Tibial artery (tissue), 4 donors: Measurements from ENCODE around the gene RNF208.

Experiments
- DNase-seq, 2 donors: peaks; one replicate each; pipeline ENCODE4 v3.0.0-alpha.2; 2019
- H3K27ac ChIP-seq, 2 donors: fragments of 200-600 bp; sonication (generic) in 1 of 2; 1 replicate in 1 of 2; 2 replicates in 1 of 2; pipeline ENCODE4 v1.5.1; 2018 to 2019; ENCODE audit warnings: mild to moderate bottlenecking in 1 of 2
- H3K27me3 ChIP-seq, 2 donors: fragments of 200-600 bp; sonication (generic) in 1 of 2; one replicate each; pipeline versions ENCODE4 v1.5.1 to v1.6.0; 2016 to 2019
- H3K36me3 ChIP-seq, 3 donors: fragments of 200-600 bp; sonication (generic) in 2 of 3; one replicate each; pipeline ENCODE4 v1.5.1; 2016 to 2019; ENCODE audit warnings: mild to moderate bottlenecking in 2 of 3
- H3K4me1 ChIP-seq, 4 donors: fragments of 200-600 bp; sonication (generic) in 2 of 4; 1 replicate in 3 of 4; 2 replicates in 1 of 4; pipeline ENCODE4 v1.5.1; 2016 to 2019
- H3K4me3 ChIP-seq, 2 donors: fragments of 200-600 bp; sonication (generic) in 1 of 2; 1 replicate in 1 of 2; 2 replicates in 1 of 2; pipeline ENCODE4 v1.5.1; 2018 to 2019; ENCODE audit warnings: mild to moderate bottlenecking in 2 of 2
- H3K9me3 ChIP-seq, 3 donors: fragments of 200-600 bp; sonication (generic) in 1 of 3; one replicate each; pipeline ENCODE4 v1.5.1; 2016 to 2019
- CTCF ChIP-seq, 2 experiments: fragments of 200-600 bp in 1 of 2; fragments of 450-650 bp in 1 of 2; IDR thresholded peaks; one replicate each; pipeline ENCODE4 v1.5.1; 2017 to 2019; ENCODE audit warnings: antibody characterized with exemption in 2 of 2, mild to moderate bottlenecking in 1 of 2, moderate library complexity in 1 of 2
- intact Hi-C: fragments of 100-400 bp; cut with DNase I; formaldehyde crosslinking; loops from one replicate; pipeline ENCODE4 v1.15.0; 2023; ENCODE audit warnings: low total_unique reads

RNF208 gene

GRCh38 chr9:137188490-137189296, 33.3 kb downstream of the RNF208 start, which contains the start of the genes ANAPC2 and SSNA1:
ANAPC2 (minus strand) TSS chr9:137188560; CDS start chr9:137188532, 28 bp downstream.
SSNA1 (plus strand) TSS chr9:137188676; CDS start chr9:137188727, 51 bp downstream.
- peak; percentile 88 to 94 for DNase-seq
- peaks cover 16 to 52% (median 40%) of the 10 kb centered on the region in 4 donors for H3K4me1 ChIP-seq
- H3K27me3 ChIP-seq, result no peaks in the 10 kb centered on the region
- H3K27ac ChIP-seq, result peak within 1 kb of the TSS; percentile 84 to 90
- peak within 1 kb of the TSS; percentile 86 to 91 for H3K4me3 ChIP-seq
- TF ChIP-seq CTCF (IDR thresholded peaks at IDR 0.05), result peak; percentile 13 to 16
- intact Hi-C loops, result loop anchor here (5.0 kb wide), 1 partner anchor 34 kb away; the partner anchor contains the start of gene RNF208
- H3K9me3 ChIP-seq, result no peaks in the 10 kb centered on the region
- peaks cover 29 to 61% (median 49%) of the 10 kb centered on the region in 3 donors for H3K36me3 ChIP-seq

GRCh38 chr9:137188086-137188489, 34.0 kb downstream of the RNF208 start:
- no peak for DNase-seq
- Histone ChIP-seq H3K4me1 (peaks cover 16 to 51% (median 40%) of the 10 kb centered on the region in 4 donors), H3K27ac (peak overlapping the region; percentile 84 to 90), H3K9me3 (no peaks in the 10 kb centered on the region), H3K27me3 (no peaks in the 10 kb centered on the region), H3K4me3 (peak overlapping the region; percentile 86 to 91), H3K36me3 (peaks cover 35 to 67% (median 55%) of the 10 kb centered on the region in 3 donors)
- no peak for TF ChIP-seq CTCF (IDR thresholded peaks at IDR 0.05)
- intact Hi-C loops, result loop anchor here (5.0 kb wide), 1 partner anchor 34 kb away; the partner anchor contains the start of gene RNF208

GRCh38 chr9:137187386-137187785, 34.7 kb downstream of the RNF208 start:
- DNase-seq, result no peak
- no peak for TF ChIP-seq CTCF (IDR thresholded peaks at IDR 0.05)
- Histone ChIP-seq H3K27ac (no peak overlapping the region), H3K4me3 (peak overlapping the region; percentile 86 to 91), H3K4me1 (peaks cover 16 to 51% (median 40%) of the 10 kb centered on the region in 4 donors), H3K9me3 (no peaks in the 10 kb centered on the region), H3K36me3 (peaks cover 42 to 72% (median 62%) of the 10 kb centered on the region in 3 donors), H3K27me3 (no peaks in the 10 kb centered on the region)
- intact Hi-C loops, result loop anchor here (5.0 kb wide), 1 partner anchor 35 kb away; the partner anchor contains the start of gene RNF208

GRCh38 chr9:137186385-137186784, 35.7 kb downstream of the RNF208 start:
- no peak for TF ChIP-seq CTCF (IDR thresholded peaks at IDR 0.05)
- Histone ChIP-seq H3K27ac (no peak overlapping the region), H3K9me3 (no peaks in the 10 kb centered on the region), H3K4me1 (peaks cover 16 to 51% (median 40%) of the 10 kb centered on the region in 4 donors), H3K36me3 (peaks cover 50 to 72% (median 67%) of the 10 kb centered on the region in 3 donors), H3K27me3 (no peaks in the 10 kb centered on the region), H3K4me3 (peak overlapping the region in 1 of 2 donors; percentile 91)
- intact Hi-C loops, result loop anchor here (5.0 kb wide), 1 partner anchor 36 kb away; the partner anchor contains the start of gene RNF208
- DNase-seq, result no peak

GRCh38 chr9:137185921-137186320, 36.1 kb downstream of the RNF208 start:
- Histone ChIP-seq H3K27ac (no peak overlapping the region), H3K4me1 (peaks cover 16 to 51% (median 40%) of the 10 kb centered on the region in 4 donors), H3K27me3 (no peaks in the 10 kb centered on the region), H3K9me3 (no peaks in the 10 kb centered on the region), H3K4me3 (no peak overlapping the region), H3K36me3 (peaks cover 54 to 72% (median 67%) of the 10 kb centered on the region in 3 donors)
- TF ChIP-seq CTCF (IDR thresholded peaks at IDR 0.05), result no peak
- no peak for DNase-seq
- intact Hi-C loops, result loop anchor here (5.0 kb wide), 1 partner anchor 36 kb away; the partner anchor contains the start of gene RNF208
